Kidney (tissue), 14 donors: ENCODE results near the gene C19orf12. TPM values are rescaled to one million over a fixed set of nuclear protein-coding genes. Genes with fewer than 3 reads are reported as not detected.

Experiments
- DNase-seq, 5 donors: peaks; one replicate each; pipeline ENCODE4 v3.0.0-alpha.2; 2013 to 2020
- FAIRE-seq: peaks from 2 replicates; lab custom pipeline; 2012; peaks lifted over from hg19 to GRCh38; lab: Jason Lieb, UNC
- H3K27ac ChIP-seq, 2 donors: one replicate each; pipeline ENCODE4 v1.7.0; 2013; ENCODE audit warnings: low read depth in 2 of 2, low read length in 2 of 2, inconsistent platforms in 1 of 2
- H3K27me3 ChIP-seq: one replicate; pipeline ENCODE4 v1.7.1; 2013; ENCODE audit warnings: low read length, inconsistent platforms; ENCODE audit not compliant: control insufficient read depth, insufficient read depth
- H3K36me3 ChIP-seq, 3 donors: one replicate each; pipeline versions ENCODE4 v1.7.0 to v1.7.1; 2013; ENCODE audit warnings: low read length in 3 of 3, control low read depth in 1 of 3, inconsistent platforms in 1 of 3; ENCODE audit not compliant: insufficient read depth in 3 of 3, control insufficient read depth in 2 of 3
- H3K4me1 ChIP-seq, 3 donors: one replicate each; pipeline versions ENCODE4 v1.7.0 to v1.7.1; 2013; ENCODE audit warnings: low read length in 3 of 3, inconsistent platforms in 1 of 3, low read depth in 1 of 3; ENCODE audit not compliant: control insufficient read depth in 2 of 3, insufficient read depth in 2 of 3
- H3K4me3 ChIP-seq, 3 donors: one replicate each; pipeline versions ENCODE4 v1.7.0 to v1.8.1; 2013; ENCODE audit warnings: low read length in 3 of 3, control low read depth in 1 of 3, inconsistent platforms in 1 of 3
- H3K9ac ChIP-seq, 3 donors: one replicate each; pipeline versions ENCODE4 v1.7.0 to v1.7.1; 2013; ENCODE audit warnings: low read length in 3 of 3, control low read depth in 1 of 3, inconsistent platforms in 1 of 3
- H3K9me3 ChIP-seq, 3 donors: one replicate each; pipeline versions ENCODE4 v1.7.0 to v1.7.1; 2013; ENCODE audit warnings: low read length in 3 of 3, control low read depth in 1 of 3, inconsistent platforms in 1 of 3; ENCODE audit not compliant: control insufficient read depth in 2 of 3, insufficient read depth in 1 of 3
- intact Hi-C: fragments of 100-400 bp; cut with DNase I; formaldehyde crosslinking; loops from one replicate; pipeline ENCODE4 v1.11.1; 2022
- polyA plus RNA-seq: library from polyadenylated mRNA; stranded (reverse); fragments of 350-450 nt; fragmentation: Illumina TruSeq; extraction: RNeasy Lipid Tissue Mini Kit (QIAGEN cat#74804); gene quantifications from one replicate; pipeline ENCODE4 v1.2.3, GENCODE V29; 2014; ENCODE audit warnings: low read depth, low replicate concordance; ENCODE audit not compliant: insufficient read depth
- total RNA-seq: library from RNA; stranded (reverse); fragmentation: NEBNext Ultra II Directional; extraction: Animal tissue kit (Norgen Biotek cat#: 25700); gene quantifications from one replicate; pipeline ENCODE4 v1.2.1, GENCODE V29; 2021
- TF ChIP-seq, protein P1 (sequence below): IDR thresholded peaks from 3 replicates; pipeline ENCODE4 v1.5.1; 2012; ENCODE audit warnings: mild to moderate bottlenecking, moderate library complexity, borderline replicate concordance; ENCODE audit not compliant: insufficient read depth; ENCODE audit errors: extremely low read depth
- donor health status: control.
- donor health status: control.
- donor health status: control.
- donor health status: control.
- donor health status: control.
- donor health status: DM: yes; HTN: yes; CAD: no.
- donor health status: Normal renal cell carcinoma (clear cell type).

C19orf12 gene
- total and polyA plus RNA-seq, 2 donors from 2014 or later = 21.2 to 27.1 TPM

DNA sequence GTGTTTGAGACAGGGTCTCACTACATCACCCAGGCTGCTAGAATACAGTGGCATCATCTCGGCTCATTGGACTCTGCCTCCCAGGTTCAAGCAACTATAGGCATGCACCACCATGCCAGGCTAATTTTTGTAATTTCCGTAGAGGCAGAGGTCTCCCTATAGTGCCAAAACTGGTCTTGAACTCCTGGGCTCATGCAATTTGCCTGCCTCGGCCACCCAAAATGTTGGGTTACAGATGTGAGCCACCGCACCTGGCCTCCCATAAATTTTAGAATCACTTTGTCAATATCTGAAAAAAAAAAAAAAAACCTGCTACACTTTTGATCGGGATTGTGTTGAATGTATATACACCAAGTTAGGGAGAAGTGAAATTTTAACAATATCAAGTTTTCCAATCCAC lies 61.7 kb downstream of the C19orf12 start:
- H3K4me3 ChIP-seq = no peak overlapping the region
- intact Hi-C loops = no loop called here
- H3K36me3 ChIP-seq = no peaks in the 10 kb centered on the region
- TF ChIP-seq, protein P1, sequence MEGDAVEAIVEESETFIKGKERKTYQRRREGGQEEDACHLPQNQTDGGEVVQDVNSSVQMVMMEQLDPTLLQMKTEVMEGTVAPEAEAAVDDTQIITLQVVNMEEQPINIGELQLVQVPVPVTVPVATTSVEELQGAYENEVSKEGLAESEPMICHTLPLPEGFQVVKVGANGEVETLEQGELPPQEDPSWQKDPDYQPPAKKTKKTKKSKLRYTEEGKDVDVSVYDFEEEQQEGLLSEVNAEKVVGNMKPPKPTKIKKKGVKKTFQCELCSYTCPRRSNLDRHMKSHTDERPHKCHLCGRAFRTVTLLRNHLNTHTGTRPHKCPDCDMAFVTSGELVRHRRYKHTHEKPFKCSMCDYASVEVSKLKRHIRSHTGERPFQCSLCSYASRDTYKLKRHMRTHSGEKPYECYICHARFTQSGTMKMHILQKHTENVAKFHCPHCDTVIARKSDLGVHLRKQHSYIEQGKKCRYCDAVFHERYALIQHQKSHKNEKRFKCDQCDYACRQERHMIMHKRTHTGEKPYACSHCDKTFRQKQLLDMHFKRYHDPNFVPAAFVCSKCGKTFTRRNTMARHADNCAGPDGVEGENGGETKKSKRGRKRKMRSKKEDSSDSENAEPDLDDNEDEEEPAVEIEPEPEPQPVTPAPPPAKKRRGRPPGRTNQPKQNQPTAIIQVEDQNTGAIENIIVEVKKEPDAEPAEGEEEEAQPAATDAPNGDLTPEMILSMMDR = no peak
- DNase-seq (no peak), FAIRE-seq (no peak)
- peaks cover 0 to 6% (median 0%) of the 10 kb centered on the region in 3 donors for H3K9me3 ChIP-seq
- no peaks in the 10 kb centered on the region for H3K4me1 ChIP-seq
- no peaks in the 10 kb centered on the region for H3K27me3 ChIP-seq
- H3K9ac ChIP-seq = no peak overlapping the region
- no peak overlapping the region for H3K27ac ChIP-seq

DNA sequence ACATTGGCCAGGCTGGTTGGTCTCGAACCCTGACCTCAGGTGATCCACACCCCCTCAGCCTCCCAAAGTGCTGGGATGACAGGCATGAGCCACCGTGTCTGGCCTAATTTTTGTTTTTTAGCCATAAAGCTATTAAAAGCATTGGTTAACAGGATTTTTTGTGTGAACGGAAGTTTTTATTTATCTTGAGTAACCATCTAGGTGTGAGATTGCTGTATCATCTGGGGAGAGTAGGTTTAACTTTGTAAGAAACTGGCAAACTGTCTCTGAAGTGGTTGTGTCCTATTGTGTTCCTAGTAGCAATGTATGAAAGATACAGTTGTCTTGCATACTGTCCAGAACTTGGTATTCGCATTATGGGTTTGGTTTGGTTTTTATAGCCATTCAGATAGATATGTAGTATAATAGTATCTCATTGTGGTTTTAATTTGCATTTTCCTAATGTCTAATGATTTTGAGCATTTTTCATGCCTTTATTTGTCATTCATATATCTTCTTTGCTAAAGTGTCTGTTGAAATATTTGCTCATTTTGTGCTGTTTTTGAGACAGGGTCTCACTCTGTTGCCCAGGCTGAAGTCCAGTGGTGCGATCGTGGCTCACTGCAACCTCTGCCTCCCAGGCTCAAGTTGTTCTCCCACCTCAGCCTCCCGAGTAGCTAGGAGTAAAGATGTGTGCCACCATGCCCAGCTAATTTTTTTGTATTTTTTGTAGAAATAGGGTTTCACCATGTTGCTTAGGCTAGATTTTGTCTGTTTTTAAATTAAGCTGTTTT lies 63.3 kb downstream of the C19orf12 start:
- Histone ChIP-seq H3K27ac (no peak overlapping the region), H3K9me3 (peaks cover 0 to 6% (median 0%) of the 10 kb centered on the region in 3 donors), H3K4me1 (no peaks in the 10 kb centered on the region), H3K9ac (no peak overlapping the region), H3K4me3 (no peak overlapping the region), H3K27me3 (no peaks in the 10 kb centered on the region), H3K36me3 (no peaks in the 10 kb centered on the region)
- FAIRE-seq (no peak), DNase-seq (no peak)
- TF ChIP-seq, protein P1 = no peak
- intact Hi-C loops = no loop called here

DNA sequence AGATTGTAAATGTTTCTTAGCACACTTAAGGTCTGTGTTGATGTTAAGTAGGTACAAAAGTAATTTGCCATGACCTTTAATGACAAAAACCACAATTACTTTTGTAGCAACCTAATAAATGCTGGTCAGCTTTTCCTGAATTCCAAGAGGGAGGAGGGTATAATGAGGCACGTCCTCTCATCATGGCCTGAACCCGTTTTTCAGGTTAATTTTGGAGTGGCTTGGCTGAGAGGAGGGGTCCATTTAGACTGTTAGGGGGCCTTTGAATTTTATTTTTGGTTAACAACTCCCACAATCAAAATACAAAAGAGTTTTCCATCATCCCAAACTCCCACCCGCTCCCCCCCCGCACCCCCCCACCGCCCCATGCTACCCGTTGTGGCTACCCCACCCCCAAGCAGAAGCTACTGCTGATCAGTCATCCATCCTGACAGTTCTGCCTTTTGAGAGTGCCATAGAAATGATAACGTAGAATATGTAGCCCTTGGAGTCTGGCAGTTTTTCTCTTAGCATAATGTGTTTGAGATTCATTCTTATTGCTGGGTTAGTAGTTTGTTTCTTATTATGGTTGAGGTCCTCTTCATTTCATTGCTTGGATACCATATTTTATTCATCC lies 64.2 kb downstream of the C19orf12 start:
- Histone ChIP-seq H3K36me3 (no peaks in the 10 kb centered on the region), H3K4me1 (peaks cover 0 to 2% (median 0%) of the 10 kb centered on the region in 3 donors), H3K9me3 (peaks cover 0 to 6% (median 0%) of the 10 kb centered on the region in 3 donors), H3K4me3 (no peak overlapping the region), H3K27me3 (no peaks in the 10 kb centered on the region), H3K27ac (no peak overlapping the region), H3K9ac (no peak overlapping the region)
- intact Hi-C loops = no loop called here
- FAIRE-seq = no peak
- no peak for DNase-seq
- TF ChIP-seq, protein P1 = no peak

Other genes with a start within 250 kb of the C19orf12 start
- not detected for gene VSTM2B, start 189.3 kb downstream of the C19orf12 start, total RNA-seq
- not detected for gene VSTM2B, start 189.3 kb downstream of the C19orf12 start, polyA plus RNA-seq
- gene POP4, start 109.0 kb downstream of the C19orf12 start, total RNA-seq = 60.5 TPM
- gene POP4, start 109.0 kb downstream of the C19orf12 start, polyA plus RNA-seq = 87.9 TPM
- gene PLEKHF1, start 49.8 kb downstream of the C19orf12 start, total RNA-seq = 11.7 TPM
- gene PLEKHF1, start 49.8 kb downstream of the C19orf12 start, polyA plus RNA-seq = 7.1 TPM
- gene CCNE1, start 96.7 kb upstream of the C19orf12 start, total RNA-seq = 1.4 TPM
- gene CCNE1, start 96.7 kb upstream of the C19orf12 start, polyA plus RNA-seq = 1.3 TPM
- gene URI1, start 227.0 kb upstream of the C19orf12 start, total RNA-seq = 56.3 TPM
- gene URI1, start 227.0 kb upstream of the C19orf12 start, polyA plus RNA-seq = 34.8 TPM